Mucosa of descending colon (tissue), 3 donors: ENCODE measurements around the gene SERPINB5. TPM values are rescaled to one million over a fixed set of nuclear protein-coding genes. Genes with fewer than 3 reads are reported as not detected.

ENCODE experiments used
- ATAC-seq: fragments of 200-7000 bp; cut with Tn5 transposase; one replicate; pipeline ENCODE4 v1.9.1; 2020; ENCODE audit warnings: mild to moderate bottlenecking, moderate library complexity
- DNase-seq, 3 donors: peaks; one replicate each; pipeline ENCODE4 v3.0.0-alpha.2; 2020
- H3K36me3 ChIP-seq: fragments of 200-600 bp; one replicate; pipeline ENCODE4 v1.8.0; 2021; ENCODE audit warnings: low read depth, mild to moderate bottlenecking
- H3K4me1 ChIP-seq: fragments of 200-600 bp; one replicate; pipeline ENCODE4 v1.8.0; 2021; ENCODE audit warnings: low read depth, mild to moderate bottlenecking
- H3K4me3 ChIP-seq: fragments of 200-600 bp; one replicate; pipeline ENCODE4 v1.8.0; 2021; ENCODE audit warnings: mild to moderate bottlenecking
- H3K9me3 ChIP-seq: fragments of 200-600 bp; one replicate; pipeline ENCODE4 v1.8.0; 2021; ENCODE audit warnings: mild to moderate bottlenecking
- intact Hi-C, 2 donors: fragments of 100-400 bp; cut with DNase I in 1 of 2; cut with micrococcal nuclease in 1 of 2; formaldehyde crosslinking; loops; one replicate each; pipeline versions ENCODE4 v1.11.0 to v1.11.1; 2022; cut with DNase I, micrococcal nuclease
- total RNA-seq, 3 donors: library from RNA; stranded (reverse); fragmentation: NEBNext Ultra II Directional in 2 of 3; extraction: Animal tissue kit (Norgen Biotek cat#: 25700) in 2 of 3; gene quantifications; one replicate each; pipeline versions ENCODE4 v1.2.1 to v1.2.4, GENCODE V29; 2021 to 2023
- TF ChIP-seq, protein P1 (sequence below): fragments of 200-600 bp; IDR thresholded peaks from one replicate; pipeline ENCODE4 v1.8.0; 2022; ENCODE audit warnings: antibody characterized with exemption, mild to moderate bottlenecking
- donor health status: DM: no; HTN: no; CAD: no; lungs with moderate emphysema.
- donor health status: DM: no; HTN: no; CAD: no.
- donor health status: DM: no; HTN: yes; CAD: no.

Gene SERPINB5
- total RNA-seq, 3 donors from 2014 or later: 0.63 to 2.6 (median 2.3) TPM

DNA sequence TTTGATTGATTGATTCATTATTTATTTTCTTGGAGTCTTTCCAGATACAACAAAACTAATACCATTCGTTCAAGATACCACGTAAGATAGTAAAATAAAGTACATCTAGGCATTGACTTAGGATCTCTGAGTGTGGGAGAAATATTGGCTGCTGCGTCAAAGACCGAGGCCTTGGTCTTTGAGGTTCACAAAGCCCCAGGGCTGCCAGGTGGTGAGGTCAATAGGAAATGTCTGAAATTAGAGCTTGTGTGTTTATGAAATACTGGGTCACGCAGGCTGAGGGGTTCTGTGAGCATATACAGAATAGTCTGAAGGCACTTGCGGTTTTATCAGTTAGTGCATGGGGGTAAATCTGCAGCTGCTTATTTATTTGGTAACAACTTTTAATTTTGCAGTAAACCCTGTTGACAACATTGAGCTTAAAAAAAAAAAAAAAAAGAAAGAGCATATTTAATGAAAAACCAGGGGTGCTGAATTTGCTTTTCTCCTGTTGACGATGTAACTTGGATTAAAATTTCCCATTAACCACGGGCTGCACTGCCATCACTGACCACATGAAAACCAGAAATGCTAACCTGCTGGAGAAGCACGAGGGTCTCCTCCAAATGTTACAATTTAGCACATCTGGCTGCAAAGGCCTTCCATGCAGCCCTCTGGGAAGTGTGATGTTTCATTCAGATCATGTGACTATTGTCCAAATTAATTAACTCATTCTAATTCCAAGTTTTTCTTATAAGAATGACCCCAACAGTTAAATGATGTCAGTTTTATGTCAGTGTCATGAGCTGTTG, 38.3 kb downstream of the SERPINB5 start:
- DNase-seq (no peak), ATAC-seq (no peak)
- intact Hi-C loops: loop anchor here in 1 of 2 donors (5.0 kb wide), 1 partner anchor 327 kb away; no protein-coding TSS in a partner anchor
- Histone ChIP-seq H3K4me3 (no peak overlapping the region), H3K4me1 (no peaks in the 10 kb centered on the region), H3K9me3 (no peaks in the 10 kb centered on the region), H3K36me3 (no peaks in the 10 kb centered on the region)
- TF ChIP-seq, protein P1, sequence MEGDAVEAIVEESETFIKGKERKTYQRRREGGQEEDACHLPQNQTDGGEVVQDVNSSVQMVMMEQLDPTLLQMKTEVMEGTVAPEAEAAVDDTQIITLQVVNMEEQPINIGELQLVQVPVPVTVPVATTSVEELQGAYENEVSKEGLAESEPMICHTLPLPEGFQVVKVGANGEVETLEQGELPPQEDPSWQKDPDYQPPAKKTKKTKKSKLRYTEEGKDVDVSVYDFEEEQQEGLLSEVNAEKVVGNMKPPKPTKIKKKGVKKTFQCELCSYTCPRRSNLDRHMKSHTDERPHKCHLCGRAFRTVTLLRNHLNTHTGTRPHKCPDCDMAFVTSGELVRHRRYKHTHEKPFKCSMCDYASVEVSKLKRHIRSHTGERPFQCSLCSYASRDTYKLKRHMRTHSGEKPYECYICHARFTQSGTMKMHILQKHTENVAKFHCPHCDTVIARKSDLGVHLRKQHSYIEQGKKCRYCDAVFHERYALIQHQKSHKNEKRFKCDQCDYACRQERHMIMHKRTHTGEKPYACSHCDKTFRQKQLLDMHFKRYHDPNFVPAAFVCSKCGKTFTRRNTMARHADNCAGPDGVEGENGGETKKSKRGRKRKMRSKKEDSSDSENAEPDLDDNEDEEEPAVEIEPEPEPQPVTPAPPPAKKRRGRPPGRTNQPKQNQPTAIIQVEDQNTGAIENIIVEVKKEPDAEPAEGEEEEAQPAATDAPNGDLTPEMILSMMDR: no peak

DNA sequence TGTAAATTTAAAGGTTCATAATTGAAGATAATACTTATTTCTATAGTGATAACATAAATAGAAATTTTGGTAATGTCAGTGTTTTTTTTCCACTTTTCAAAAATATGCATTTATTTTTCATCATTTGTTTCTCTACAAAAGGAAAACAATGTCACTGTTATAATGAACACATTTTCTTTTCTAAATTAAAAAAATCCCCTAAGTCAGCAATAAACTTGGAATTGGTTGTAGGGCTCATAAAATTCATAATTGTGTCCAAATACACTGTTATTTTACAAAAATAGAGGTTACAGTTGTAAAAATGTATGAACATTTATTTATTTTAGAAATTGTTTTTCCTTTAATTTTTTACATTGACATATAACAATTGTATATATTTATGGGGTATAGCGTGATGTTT, 39.0 kb downstream of the SERPINB5 start:
- ATAC-seq (no peak), DNase-seq (no peak)
- intact Hi-C loops: loop anchor here in 1 of 2 donors (5.0 kb wide), 1 partner anchor 326 kb away; no protein-coding TSS in a partner anchor
- H3K4me3 ChIP-seq: no peak overlapping the region
- H3K4me1 ChIP-seq: no peaks in the 10 kb centered on the region
- no peaks in the 10 kb centered on the region for H3K36me3 ChIP-seq
- TF ChIP-seq, protein P1: no peak
- no peaks in the 10 kb centered on the region for H3K9me3 ChIP-seq

DNA sequence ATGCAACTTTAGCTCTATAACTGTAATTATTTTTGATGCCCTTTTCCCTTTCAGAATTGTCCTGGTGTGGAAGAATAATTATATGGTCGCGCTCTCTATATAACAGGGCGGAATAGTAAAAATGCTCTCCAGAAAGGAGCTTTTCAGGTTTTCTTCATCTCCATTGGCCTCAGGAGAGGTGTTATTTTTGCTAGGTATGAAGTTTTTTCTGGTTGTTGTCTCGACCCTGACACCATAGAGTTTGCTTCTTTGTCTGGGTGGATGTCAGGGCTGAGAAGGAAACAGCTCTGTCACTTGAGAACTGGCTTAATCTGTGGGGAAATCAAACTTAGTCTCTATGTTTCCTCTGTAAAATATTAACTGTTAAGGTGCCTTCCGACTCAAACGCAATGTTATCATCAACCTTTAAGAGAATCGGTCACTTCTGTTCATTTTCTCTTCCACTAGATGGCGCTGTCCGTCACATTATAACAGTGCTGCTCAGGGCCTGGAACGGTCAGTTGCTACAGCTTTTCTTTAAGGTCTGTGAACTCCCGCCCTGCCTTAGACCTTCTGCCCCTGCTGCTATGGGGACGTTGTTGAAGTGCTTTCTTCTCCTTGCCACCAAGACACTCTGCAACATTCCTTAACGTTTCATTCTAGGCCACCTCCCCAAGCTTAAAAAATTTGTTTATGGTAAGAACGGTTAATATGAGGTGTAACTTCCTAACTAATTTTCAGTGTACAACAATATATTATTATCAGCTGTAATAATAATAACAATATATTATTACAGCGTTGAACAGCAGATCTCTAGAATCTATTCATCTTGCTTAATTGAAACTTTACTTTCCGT, 41.6 kb downstream of the SERPINB5 start:
- Histone ChIP-seq H3K36me3 (no peaks in the 10 kb centered on the region), H3K4me3 (no peak overlapping the region), H3K9me3 (no peaks in the 10 kb centered on the region), H3K4me1 (no peaks in the 10 kb centered on the region)
- ATAC-seq (peak; percentile 87), DNase-seq (peak in 1 of 3 donors; percentile 77)
- TF ChIP-seq, protein P1: peak; percentile 32
- intact Hi-C loops: loop anchor here (2.0 to 5.0 kb wide), 2 partner anchors 60 to 324 kb away; no protein-coding TSS in a partner anchor

DNA sequence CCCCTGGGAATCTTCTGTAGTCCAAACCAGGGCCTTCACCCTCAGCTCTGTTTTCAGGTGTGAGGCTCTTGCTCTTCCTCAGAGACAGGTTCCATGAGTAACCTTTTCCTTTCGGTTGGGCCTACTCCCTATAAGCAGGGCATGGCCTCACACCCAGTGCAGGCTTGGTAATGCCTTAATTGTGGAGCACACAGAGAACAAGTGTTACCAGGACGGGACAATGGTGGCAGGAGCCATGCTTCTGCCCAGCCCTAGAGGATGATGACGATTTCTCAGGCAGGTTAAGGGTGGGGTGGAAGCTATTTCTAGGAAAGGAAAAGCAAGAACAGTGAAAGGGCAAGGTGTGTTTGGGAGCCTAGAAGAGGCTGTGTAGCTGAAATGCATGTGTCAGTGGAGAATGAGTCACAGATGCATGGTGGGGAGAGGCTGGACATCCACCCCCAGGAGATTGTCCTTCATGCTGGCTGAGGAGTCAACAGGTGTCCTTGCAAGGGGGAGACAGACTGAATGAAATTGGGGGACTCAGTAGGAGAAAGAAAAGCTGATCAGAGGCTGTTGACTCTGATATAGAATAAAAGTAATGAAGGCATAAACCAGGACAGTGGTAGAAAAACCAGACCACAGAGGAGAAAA, 43.4 kb downstream of the SERPINB5 start:
- DNase-seq (no peak), ATAC-seq (peak; percentile 15)
- H3K36me3 ChIP-seq: no peaks in the 10 kb centered on the region
- intact Hi-C loops: loop anchor here in 1 of 2 donors (10.0 kb wide), 1 partner anchor 55 kb away; no protein-coding TSS in a partner anchor
- TF ChIP-seq, protein P1: no peak
- H3K4me3 ChIP-seq: no peak overlapping the region
- no peaks in the 10 kb centered on the region for H3K9me3 ChIP-seq
- H3K4me1 ChIP-seq: no peaks in the 10 kb centered on the region

DNA sequence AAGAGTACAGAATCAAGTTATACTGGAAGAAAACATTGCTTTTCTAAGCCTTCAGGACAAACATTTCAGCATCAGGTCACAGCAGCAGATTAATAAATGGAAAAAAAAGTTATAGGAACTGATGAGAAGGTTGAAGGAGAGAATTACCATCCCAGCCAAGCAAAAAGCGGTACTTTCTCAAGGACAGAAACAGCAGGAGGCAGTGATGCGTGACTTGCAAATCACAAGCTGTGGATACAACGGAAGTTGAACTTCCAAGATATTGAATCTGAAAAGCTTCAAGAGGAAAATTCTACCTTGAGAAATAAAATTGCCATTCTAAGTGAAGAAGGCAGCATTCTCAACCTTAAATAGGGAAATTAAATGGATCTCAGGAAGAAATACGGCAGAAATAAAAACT, 46.9 kb downstream of the SERPINB5 start:
- TF ChIP-seq, protein P1: no peak
- Histone ChIP-seq H3K9me3 (no peaks in the 10 kb centered on the region), H3K36me3 (no peaks in the 10 kb centered on the region), H3K4me1 (no peaks in the 10 kb centered on the region), H3K4me3 (no peak overlapping the region)
- intact Hi-C loops: loop anchor here in 1 of 2 donors (10.0 kb wide), 1 partner anchor 51 kb away; no protein-coding TSS in a partner anchor
- ATAC-seq (no peak), DNase-seq (no peak)
